HTERT RPE-1 (cell line): Measurements from ENCODE around the gene CAST.
"Not testable (repeated sequence)": the region's sequence is repeated elsewhere in the genome, so short reads cannot be mapped to it uniquely, and the experiment has no call there.

Experiments
- in situ Hi-C: fragments of 300-500 bp; cut with MboI; formaldehyde crosslinking; loops from 4 replicates; pipeline ENCODE4 v1.14.3; 2020; ENCODE audit warnings: low sequenced_read_pairs

The CAST gene, protein sequence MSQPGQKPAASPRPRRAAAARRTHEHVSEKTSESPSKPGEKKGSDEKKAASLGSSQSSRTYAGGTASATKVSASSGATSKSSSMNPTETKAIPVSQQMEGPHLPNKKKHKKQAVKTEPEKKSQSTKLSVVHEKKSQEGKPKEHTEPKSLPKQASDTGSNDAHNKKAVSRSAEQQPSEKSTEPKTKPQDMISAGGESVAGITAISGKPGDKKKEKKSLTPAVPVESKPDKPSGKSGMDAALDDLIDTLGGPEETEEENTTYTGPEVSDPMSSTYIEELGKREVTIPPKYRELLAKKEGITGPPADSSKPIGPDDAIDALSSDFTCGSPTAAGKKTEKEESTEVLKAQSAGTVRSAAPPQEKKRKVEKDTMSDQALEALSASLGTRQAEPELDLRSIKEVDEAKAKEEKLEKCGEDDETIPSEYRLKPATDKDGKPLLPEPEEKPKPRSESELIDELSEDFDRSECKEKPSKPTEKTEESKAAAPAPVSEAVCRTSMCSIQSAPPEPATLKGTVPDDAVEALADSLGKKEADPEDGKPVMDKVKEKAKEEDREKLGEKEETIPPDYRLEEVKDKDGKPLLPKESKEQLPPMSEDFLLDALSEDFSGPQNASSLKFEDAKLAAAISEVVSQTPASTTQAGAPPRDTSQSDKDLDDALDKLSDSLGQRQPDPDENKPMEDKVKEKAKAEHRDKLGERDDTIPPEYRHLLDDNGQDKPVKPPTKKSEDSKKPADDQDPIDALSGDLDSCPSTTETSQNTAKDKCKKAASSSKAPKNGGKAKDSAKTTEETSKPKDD

GRCh38 chr5:96661855-96662724 is at the start of gene CAST:
TSS of gene CAST (plus strand) at chr5:96662376. CDS start at chr5:96662423, 47 bp downstream.
- in situ Hi-C loops, result no loop called here

- in situ Hi-C loops, result no loop called here
These were observed 48.0 kb upstream of the CAST start for GRCh38 chr5:96614110-96614691.

DNA sequence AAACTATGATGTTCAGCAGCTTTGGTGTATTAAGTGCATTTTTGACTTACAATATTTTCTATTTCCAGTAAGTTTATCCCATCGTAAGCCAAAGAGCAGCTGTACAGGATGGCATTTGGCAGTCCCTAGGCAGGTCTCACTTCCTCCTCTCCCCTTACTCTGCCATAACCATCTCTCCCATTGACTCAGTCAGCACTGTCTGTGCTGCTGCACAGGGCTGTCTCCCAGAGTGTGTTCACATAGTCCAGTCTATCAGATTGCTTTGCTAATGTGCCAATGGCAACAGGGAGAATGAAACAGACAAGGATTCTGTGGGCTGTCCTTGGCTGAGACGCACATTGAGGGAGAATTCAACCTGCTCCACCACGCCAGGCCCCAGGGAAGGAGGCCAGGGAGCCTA is 47.0 kb upstream of the CAST start:
- in situ Hi-C loops, result no loop called here

- in situ Hi-C loops, result no loop called here
These were observed 45.4 kb upstream of the CAST start for GRCh38 chr5:96616801-96617200.

DNA sequence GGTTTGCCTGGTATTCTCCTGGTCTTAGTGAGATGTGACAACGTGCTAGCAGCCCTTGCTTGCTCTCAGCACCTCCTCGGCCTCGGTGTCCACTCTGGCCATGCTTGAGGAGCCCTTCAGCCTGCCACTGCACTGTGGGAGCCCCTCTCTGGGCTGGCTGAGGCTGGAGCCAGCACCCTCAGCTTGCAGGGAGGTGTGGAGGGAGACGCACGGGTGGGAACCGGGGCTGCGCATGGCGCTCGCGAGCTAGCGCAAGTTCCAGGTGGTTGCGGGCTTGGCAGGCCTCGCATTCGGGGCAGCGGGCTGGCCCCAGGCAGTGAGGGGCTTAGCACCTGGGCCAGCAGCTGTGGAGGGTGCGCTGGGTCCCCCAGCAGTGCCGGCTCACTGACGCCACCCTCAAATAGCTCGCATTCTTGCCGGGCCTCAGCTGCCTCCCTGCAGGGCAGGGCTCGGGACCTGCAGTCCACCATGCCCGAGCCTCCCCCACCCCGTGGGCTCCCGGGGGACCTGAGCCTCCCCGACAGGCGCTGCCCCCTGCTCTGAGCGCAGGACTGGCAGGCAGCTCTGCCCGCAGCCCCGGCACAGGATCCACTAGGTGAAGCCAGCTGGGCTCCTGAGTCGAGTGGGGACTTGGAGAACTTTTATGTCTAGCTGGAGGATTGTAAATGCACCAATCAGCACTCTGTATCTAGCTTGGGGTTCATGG is 43.7 kb upstream of the CAST start:
- in situ Hi-C loops, result not testable (repeated sequence)

DNA sequence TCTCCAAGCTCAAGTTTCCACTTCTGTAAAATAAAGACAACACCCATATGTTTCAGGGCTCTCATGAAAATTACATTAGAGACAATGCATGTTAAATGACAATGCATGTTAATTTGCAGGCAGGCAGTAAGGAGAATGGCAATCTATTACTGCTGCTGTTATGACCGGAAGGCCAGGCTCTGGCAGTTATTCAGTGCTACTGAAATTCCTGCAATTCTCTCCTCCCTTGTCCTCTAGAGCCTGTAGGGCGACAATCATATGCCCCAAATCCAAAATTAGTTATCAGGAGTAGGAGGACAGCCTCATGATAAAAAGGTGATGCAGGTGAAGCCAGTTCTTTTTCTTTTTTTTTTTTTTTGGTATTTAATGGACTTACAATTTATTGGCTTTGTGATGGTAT is 42.2 kb upstream of the CAST start:
- in situ Hi-C loops, result no loop called here

DNA sequence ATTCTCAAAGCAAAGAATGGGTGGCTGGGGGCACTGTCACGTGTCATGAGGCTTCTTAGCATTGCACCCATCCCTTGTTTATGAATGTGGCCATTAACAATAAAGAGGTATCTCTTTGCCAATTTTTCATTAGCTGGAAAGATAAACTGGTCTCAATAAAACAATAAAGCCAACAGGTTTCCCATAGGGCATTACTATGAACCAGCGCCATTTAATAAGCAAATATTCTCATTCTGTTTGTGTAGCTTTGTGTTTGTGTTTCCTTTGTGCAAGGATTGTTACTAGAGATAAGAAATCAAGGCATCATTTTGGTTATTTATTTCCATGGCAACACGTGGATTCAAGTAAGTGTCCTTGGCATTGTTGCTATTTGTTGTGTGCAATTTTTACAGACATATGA is 37.6 kb upstream of the CAST start:
- in situ Hi-C loops, result no loop called here

DNA sequence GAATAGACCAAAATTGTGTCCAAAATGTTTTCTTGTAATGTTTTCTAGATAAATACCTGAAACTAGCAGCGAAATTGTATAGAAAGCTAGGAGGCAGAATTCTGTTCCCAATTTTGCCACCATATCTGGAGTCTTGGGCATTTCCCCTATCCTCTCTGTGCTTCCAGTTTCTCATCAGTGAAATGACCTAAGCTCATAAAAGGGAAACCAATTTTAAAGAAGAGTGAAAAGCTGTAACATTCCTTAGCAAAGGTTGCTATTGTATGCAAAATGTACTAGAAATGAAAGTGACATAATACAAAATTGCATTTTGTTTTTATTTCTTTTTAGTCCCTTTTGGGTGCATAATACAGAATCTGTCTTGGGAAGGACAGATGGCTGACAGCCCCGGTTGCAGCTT is 36.8 kb upstream of the CAST start:
- in situ Hi-C loops, result no loop called here

GRCh38 chr5:96626956-96627355 is 35.2 kb upstream of the CAST start:
- in situ Hi-C loops, result no loop called here

DNA sequence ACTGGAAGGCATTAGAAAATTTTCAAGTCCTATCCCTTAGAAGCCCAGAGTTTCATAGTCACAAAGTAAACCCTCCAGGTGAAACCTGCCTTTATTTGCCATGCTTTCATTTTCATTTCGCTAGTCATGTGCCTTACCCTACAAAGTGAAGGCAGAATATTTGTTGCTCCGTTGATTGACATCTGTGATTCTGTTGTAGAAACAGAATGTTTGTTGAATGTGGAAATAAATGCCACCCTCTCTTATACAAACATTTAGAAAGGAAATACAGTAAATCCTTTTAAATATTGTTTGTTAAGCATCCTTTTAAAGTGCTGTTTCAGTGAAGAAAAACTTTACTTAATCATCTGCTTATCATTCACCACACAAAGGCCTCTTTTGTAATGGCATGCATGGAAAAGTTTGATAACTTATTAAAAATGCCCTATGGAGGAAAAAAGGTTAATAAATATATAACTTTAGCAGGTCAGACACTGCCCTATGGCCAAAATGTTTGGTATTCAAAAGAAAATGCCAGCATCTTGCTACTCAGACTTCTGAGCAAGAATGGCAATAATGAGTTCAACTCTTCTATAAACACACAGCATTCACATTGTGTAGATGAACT is 34.3 kb upstream of the CAST start:
- in situ Hi-C loops, result no loop called here

DNA sequence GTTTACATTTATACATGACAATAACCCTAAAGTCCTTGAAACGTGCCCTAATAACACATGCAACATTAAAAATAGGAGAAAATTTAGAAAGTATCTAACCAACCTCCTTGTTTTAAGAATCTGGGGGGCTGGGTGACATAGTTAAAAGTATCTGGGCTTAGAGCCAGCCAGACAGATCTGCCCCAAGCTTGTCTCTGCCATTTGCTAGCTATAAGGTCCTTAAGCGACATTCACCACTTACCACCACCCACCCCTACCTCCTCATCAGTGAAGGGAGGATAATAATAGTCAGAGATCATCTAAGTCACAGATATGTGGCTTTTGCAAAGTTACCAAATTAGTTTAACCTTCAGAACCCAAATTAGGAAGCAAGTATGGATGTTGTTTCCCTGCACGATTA is 33.8 kb upstream of the CAST start:
- in situ Hi-C loops, result no loop called here

DNA sequence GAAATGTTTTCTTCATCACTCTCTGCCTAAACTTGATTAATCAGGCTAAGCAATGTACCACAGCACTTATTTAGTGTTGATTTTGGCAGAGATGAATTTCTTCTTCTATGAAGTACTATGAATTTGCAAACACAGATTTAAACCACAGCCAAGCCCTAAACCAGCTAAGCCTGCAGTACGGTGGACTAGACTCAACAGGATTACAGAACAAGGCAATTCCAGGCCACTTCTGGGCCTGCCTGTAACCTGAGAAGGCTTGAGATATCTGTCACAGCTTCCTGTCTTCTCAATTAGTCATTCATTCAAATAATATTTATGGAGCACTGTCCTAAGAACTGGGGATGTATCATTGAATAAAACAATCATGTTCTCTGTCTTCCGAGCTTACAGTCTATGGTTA is 32.4 kb upstream of the CAST start:
- in situ Hi-C loops, result no loop called here

DNA sequence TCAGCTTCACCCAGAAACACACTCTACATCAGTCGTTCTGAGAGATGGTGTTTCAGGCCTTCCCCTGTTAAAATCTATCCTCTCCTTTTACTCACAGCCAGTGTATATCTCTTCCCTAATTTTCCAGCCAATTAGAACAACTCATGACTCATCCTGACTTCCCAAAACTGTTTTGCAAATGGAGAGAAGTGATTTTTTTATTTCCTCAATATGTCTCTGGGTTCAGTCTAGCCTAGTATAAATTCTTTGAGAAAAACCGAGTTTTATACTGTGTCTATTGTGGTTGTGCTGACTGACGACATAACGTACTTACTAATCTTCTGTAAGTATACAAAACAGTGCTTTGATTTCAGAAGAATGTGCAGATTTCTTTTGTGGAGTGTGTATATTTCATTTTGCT is 28.4 kb upstream of the CAST start:
- in situ Hi-C loops, result no loop called here

DNA sequence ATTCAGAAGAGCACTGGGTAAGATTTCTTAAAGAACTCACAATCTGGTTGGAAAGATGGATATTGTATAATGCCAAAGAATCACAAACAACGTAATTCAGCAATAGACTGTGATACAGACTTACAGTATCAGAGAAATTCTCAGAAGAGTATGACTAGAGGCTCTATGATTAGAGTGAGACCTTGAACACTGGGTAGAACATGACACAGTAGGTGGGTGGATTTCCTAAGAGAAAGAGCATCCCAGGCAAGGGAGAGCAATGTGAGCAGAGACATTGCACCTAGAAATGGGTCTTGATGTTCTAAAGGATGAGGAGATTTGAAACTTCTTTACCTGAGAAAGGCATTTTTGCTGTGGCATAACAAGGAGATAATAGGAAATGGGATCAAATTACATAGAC is 27.3 kb upstream of the CAST start:
- in situ Hi-C loops, result no loop called here

DNA sequence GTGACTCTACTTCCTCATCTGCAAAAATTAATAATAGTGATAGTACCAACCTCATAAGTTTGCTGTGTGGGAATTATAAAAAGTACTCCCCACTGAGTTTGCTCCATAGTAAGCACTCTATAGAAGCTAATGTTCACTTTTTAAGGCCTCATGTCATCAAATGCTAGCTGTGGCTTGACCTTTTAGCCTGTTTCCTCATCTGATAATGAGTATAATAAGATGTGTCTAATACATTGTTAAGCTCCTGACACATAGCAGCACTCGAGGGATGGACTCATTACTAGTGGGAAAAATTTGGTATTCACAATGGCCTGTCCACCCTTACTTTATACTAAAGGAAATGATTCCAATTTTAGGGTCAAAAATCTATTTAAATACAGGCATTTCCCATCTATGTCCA is 26.1 kb upstream of the CAST start:
- in situ Hi-C loops, result no loop called here

GRCh38 chr5:96636594-96636993 is 25.6 kb upstream of the CAST start:
- in situ Hi-C loops, result no loop called here

GRCh38 chr5:96637196-96637595 is 25.0 kb upstream of the CAST start:
- in situ Hi-C loops, result no loop called here

GRCh38 chr5:96638561-96638960 is 23.6 kb upstream of the CAST start:
- in situ Hi-C loops, result no loop called here

DNA sequence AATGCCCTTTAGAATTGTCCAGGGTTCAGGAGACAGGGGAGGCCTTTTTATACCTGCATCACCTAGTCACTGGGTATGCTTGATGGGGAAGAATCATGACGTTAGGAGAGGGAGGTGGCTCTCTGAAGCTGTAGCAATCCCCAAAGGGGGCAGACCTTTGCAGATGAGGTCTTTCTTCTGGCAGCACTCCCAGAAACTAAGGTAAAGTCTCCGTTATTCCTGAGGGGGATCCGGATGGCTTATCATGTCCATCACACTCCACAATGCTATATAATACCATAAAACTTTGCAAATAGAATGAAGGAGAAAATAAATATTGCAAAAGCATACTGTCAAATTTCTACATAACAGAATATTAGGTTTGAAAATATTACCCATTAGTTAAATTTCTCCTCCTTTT is 21.5 kb upstream of the CAST start:
- in situ Hi-C loops, result no loop called here
